Heart left ventricle (tissue), 13 donors: ENCODE results near the gene LCP1.

Source experiments
- POLR2A ChIP-seq, 2 donors: fragments of 450-650 bp; IDR thresholded peaks; one replicate each; pipeline ENCODE4 v1.6.1; 2017; ENCODE audit warnings: antibody characterized with exemption in 2 of 2, mild to moderate bottlenecking in 2 of 2, moderate library complexity in 2 of 2
- TF ChIP-seq, protein P1 (sequence below), 12 donors: fragments of 200-600 bp; sonication (generic) in 4 of 12; IDR thresholded peaks; one replicate each; pipeline versions ENCODE4 v1.5.0 to v1.8.0; 2018 to 2022; ENCODE audit warnings: antibody characterized with exemption in 12 of 12, mild to moderate bottlenecking in 5 of 12
- donor health status: ischemic (EF 13 %, LVEDD 7.1; RV severe dilation, severe dysfunction).
- donor health status: DM: no; HTN: yes; CAD: no.
- donor health status: DM: no; HTN: no; CAD: no.
- donor health status: ischemic (EF 25% LVEDD 6.9; RV normal size, moderate dysfunction).
- donor health status: ischemic (EF 25% LVEDD 5.7; RV mildly dilated, moderate dysfunction).
- donor health status: ischemic (EF 35%, LVEDD 5.7; RV mildly dilated, moderate dysfunction).
- donor health status: nonischemic (EF 11% LVEDD 7.7; RV severe dilation, severe dysfunction).
- donor health status: DM: yes; HTN: yes; CAD: no.
- donor health status: PGD.
- donor health status: ischemic (EF 29% LVEDD 5.4; RV normal size, mild dysfunction).
- donor health status: nonischemic (EF 23%, LVEDD 6.1; RV moderate dilation, normal function).

DNA sequence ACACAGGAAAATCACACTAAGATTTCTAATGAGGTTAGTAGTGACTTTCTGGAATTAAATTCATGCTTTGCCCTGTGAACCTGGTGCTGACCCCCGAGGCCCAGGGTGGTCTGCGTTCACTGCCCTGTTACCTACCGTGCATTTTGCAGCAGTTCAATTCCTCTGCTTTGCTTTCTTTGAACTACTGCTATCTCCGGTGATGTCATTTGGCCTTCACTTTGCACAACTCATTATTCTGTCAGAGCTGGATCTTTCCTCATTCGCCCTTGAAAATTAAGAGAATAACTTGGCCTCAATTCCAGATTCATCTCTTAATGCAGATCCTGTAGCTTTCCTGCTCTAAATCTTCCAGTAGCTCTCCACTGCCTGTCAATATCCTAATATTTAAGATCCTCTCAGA, 21.0 kb upstream of the LCP1 start:
- TF ChIP-seq, protein P1, sequence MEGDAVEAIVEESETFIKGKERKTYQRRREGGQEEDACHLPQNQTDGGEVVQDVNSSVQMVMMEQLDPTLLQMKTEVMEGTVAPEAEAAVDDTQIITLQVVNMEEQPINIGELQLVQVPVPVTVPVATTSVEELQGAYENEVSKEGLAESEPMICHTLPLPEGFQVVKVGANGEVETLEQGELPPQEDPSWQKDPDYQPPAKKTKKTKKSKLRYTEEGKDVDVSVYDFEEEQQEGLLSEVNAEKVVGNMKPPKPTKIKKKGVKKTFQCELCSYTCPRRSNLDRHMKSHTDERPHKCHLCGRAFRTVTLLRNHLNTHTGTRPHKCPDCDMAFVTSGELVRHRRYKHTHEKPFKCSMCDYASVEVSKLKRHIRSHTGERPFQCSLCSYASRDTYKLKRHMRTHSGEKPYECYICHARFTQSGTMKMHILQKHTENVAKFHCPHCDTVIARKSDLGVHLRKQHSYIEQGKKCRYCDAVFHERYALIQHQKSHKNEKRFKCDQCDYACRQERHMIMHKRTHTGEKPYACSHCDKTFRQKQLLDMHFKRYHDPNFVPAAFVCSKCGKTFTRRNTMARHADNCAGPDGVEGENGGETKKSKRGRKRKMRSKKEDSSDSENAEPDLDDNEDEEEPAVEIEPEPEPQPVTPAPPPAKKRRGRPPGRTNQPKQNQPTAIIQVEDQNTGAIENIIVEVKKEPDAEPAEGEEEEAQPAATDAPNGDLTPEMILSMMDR (IDR thresholded peaks at IDR 0.05): no peak
- no peak for TF ChIP-seq POLR2A (IDR thresholded peaks at IDR 0.05)
